PFSK-1 (cell line): ENCODE data around the gene U2AF1L4.

ENCODE experiments used
- FOXP2 ChIP-seq: optimal IDR thresholded peaks from 2 replicates; pipeline ENCODE3; 2011; ENCODE audit warnings: borderline replicate concordance, control low read depth, inconsistent platforms; ENCODE audit not compliant: insufficient read depth; ENCODE audit errors: extremely low read length, extremely low read depth
- POLR2AphosphoS5 ChIP-seq: IDR thresholded peaks from 2 replicates; pipeline ENCODE4 v1.6.1; 2012; ENCODE audit warnings: low read depth, mild to moderate bottlenecking, control low read depth, low read length, moderate library complexity
- SIN3A ChIP-seq: IDR thresholded peaks from 2 replicates; pipeline ENCODE4 v1.6.1; 2012; ENCODE audit warnings: mild to moderate bottlenecking, low read length, moderate library complexity, borderline replicate concordance; ENCODE audit not compliant: insufficient read depth
- TAF1 ChIP-seq: IDR thresholded peaks from 2 replicates; pipeline ENCODE4 v1.6.1; 2012; ENCODE audit warnings: low read length, control low read depth, borderline replicate concordance; ENCODE audit not compliant: insufficient read depth
- TF ChIP-seq, protein P1 (sequence below), 2 experiments: IDR thresholded peaks; 2 replicates each; pipeline versions ENCODE4 v1.6.1 to v1.8.0; 2011 to 2012; ENCODE audit warnings: low read depth in 2 of 2, low read length in 2 of 2, control low read depth in 1 of 2, inconsistent platforms in 1 of 2, mild to moderate bottlenecking in 1 of 2, moderate library complexity in 1 of 2; ENCODE audit not compliant: insufficient read depth in 1 of 2

U2AF1L4 gene

DNA sequence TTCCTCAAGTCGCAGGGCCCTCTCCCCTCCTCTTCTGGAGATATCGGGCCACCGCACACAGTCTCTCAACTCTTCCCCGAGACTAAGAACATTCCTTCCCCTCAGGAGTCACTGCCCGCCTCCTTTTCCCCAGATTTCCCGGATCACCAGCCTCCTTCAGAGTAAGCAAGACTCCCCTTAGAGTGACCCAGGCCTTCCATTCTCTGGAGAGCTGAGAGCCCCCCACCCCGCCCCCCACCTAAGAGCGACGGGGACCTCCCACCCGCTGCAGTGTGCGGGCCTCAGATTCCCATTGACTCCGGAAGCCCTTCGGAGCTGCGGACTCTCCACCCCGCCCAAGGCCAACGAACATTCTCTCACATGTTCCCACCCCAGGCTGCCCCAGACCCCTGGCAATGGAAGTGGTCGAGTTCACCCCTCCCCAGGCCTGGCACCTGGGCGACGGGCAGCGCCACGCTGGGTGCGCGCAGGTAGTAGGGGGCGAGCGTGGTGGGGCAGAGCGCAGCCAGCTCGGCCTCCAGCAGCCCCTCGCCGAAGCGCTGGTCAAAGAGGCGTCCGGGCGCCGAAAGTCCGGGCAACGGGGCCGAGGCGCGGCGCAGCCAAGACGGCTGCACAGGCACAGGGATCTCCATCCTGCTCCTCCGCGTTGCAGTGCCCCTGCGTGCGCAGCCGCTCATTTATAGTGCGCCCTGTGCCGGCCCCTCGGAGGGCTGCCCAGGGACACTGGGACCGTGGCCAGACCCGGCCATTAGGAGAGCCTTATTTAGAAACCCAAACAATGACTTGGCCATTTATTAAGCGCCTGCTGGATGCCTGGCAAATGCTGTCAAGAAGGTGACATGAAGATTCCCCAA lies 11.4 kb upstream of the U2AF1L4 start, which contains the start of gene HSPB6:
HSPB6 (minus strand) TSS at position 653 of the 854 bp plus-strand sequence; CDS start at position 632, 21 bp downstream.
- TF ChIP-seq, protein P1, sequence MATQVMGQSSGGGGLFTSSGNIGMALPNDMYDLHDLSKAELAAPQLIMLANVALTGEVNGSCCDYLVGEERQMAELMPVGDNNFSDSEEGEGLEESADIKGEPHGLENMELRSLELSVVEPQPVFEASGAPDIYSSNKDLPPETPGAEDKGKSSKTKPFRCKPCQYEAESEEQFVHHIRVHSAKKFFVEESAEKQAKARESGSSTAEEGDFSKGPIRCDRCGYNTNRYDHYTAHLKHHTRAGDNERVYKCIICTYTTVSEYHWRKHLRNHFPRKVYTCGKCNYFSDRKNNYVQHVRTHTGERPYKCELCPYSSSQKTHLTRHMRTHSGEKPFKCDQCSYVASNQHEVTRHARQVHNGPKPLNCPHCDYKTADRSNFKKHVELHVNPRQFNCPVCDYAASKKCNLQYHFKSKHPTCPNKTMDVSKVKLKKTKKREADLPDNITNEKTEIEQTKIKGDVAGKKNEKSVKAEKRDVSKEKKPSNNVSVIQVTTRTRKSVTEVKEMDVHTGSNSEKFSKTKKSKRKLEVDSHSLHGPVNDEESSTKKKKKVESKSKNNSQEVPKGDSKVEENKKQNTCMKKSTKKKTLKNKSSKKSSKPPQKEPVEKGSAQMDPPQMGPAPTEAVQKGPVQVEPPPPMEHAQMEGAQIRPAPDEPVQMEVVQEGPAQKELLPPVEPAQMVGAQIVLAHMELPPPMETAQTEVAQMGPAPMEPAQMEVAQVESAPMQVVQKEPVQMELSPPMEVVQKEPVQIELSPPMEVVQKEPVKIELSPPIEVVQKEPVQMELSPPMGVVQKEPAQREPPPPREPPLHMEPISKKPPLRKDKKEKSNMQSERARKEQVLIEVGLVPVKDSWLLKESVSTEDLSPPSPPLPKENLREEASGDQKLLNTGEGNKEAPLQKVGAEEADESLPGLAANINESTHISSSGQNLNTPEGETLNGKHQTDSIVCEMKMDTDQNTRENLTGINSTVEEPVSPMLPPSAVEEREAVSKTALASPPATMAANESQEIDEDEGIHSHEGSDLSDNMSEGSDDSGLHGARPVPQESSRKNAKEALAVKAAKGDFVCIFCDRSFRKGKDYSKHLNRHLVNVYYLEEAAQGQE (IDR thresholded peaks at IDR 0.05; ENCODE audit: insufficient read depth in 1 of 2, low read depth in 2 of 2, low read length in 2 of 2) = no peak

- no peak for TF ChIP-seq TAF1
- TF ChIP-seq, protein P1 (IDR thresholded peaks at IDR 0.05; ENCODE audit: insufficient read depth in 1 of 2, low read depth in 2 of 2, low read length in 2 of 2) = no peak
- no peak for TF ChIP-seq FOXP2
- TF ChIP-seq POLR2AphosphoS5 = no peak
- no peak for TF ChIP-seq SIN3A
Observed at GRCh38 chr19:35755550-35756376, 10.5 kb upstream of the U2AF1L4 start.

DNA sequence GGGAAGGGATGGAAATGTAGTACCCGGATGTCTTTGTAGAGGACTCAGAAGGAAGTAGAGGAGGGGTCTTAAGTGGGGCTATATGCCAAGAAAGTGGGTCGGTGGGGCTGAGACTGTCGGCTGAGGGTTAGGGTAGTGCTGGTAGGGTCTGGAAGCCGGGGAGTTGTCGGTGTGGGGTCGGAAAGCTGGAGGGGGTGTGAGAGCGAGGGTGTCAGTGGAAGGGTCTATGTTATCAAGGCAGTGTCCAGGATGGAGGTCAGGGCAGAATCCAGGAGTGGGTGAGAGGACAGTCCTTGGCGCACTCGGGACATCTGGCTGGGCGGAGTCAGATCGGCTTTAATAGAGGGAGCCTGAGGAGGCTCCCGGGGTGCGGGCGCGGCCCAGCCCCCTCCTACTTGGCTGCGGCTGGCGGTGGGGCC lies 9.9 kb upstream of the U2AF1L4 start:
- no peak for TF ChIP-seq TAF1
- no peak for TF ChIP-seq SIN3A
- no peak for TF ChIP-seq POLR2AphosphoS5
- no peak for TF ChIP-seq FOXP2
- TF ChIP-seq, protein P1 (IDR thresholded peaks at IDR 0.05; ENCODE audit: insufficient read depth in 1 of 2, low read depth in 2 of 2, low read length in 2 of 2) = no peak

DNA sequence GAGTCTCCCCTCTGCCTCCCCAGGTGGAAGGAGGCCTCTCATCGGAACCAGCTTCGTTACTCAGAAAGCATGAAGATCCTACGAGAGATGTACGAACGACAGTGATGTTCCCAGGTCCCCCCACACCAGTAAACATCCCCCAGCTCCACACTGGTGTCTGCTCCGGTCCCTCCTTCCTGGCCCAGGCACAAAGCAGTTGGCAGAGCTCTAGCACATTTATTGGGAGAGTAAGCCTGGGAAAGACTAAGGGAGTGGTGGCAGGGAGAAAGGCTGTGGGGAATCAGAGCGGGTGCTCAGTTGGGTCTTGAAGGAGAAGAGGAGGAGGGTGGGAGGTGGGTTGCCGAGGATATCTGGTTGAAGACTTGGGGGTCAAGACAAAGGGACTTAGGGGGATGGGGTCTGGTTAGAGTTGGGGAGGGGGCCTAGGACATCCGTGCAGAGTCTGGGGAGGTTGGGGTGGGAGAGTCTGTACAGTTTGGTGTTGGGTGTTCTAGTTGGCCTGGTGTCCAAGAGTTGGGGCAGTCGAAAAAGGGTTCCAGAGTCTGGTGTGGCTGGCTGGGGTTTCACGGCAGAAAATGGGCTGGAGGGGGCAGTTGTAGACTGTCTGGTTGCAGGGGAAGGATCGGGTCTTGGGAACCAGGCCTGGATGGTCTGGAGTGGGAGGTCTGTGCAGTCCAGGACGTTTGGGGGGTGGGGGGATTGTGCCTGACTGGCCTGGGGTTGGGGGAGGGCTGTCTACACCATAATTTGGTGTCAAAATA lies 9.3 kb upstream of the U2AF1L4 start:
- TF ChIP-seq TAF1 = no peak
- TF ChIP-seq POLR2AphosphoS5 = no peak
- TF ChIP-seq, protein P1 (IDR thresholded peaks at IDR 0.05; ENCODE audit: insufficient read depth in 1 of 2, low read depth in 2 of 2, low read length in 2 of 2) = no peak
